ENCODE results near the gene SLC1A5. TPM values are rescaled to one million over a fixed set of nuclear protein-coding genes. Genes with fewer than 3 reads are reported as not detected.
"Not testable (repeated sequence)": the region's sequence is repeated elsewhere in the genome, so short reads cannot be mapped to it uniquely, and the experiment has no call there.

SLC1A5 gene
- 561 TPM for polyA plus RNA-seq (2013, experiment 1 of 2; ENCODE audit: insufficient read length)
- polyA plus RNA-seq (2013, experiment 2 of 2; ENCODE audit: insufficient read length) = 549 TPM

DNA sequence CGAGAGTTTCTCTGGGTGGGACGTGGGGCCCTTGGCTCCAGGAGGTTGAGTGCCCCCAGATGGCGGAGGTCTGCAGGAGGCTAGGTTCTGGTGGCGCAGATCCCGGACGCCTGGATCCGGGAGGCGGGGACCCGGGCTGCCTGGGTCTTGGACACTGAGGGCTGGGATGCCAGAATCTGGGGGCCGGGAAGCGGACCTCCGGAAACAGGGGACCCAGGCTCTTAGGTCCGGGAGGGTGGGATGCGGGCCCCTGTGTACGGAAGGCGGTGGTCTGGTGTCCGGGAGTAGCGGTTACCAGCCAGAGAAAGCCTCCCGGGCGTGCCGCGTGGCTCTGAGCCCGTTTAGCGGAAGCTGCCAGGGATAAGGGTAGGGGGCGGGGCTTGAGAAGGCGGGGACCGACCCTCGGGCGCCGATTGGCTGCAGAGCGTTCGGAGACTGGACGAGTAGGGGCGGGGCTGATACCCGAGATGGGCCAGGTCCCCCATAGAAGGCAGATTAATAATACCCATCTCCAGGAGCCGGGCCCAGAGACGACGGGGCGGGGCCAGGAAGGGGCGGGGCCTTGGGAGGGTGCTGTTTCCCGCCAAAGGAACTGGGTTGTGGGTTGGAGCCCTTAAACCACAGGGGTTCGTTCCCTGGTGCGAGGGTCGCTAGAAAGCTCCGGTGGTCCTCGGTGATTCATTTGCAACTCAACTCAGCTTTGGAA, at the start of gene SLC1A5:
Gene SLC1A5, minus strand, starts transcription at position 333 of the 706 bp plus-strand sequence. CDS start 629 bp downstream, outside the sequence.
- DNase-seq = peak; percentile 99

- no peak for DNase-seq
Observed at GRCh38 chr19:46838160-46838559, 49.8 kb upstream of the SLC1A5 start.

- DNase-seq = no peak
Observed at GRCh38 chr19:46834984-46835383, 46.6 kb upstream of the SLC1A5 start.

- DNase-seq = no peak
Observed at GRCh38 chr19:46834121-46834520, 45.7 kb upstream of the SLC1A5 start.

DNA sequence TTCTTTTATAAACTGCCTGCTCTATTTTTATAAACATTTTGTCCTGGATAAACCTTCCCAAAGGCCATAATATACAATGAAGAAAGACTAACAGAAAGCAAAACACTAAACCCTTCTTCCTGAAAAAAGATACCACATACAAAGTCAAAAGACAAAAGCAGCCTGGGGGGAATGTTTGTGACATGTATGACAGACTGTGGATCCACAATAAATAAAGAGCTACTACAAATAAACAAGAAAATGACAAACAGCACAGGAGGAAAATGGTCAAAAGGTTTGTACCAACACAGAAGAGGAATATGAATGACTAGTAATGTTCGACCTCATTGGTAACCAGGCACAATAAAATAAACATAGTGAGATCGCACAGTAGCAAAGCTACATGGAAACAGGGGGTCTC, 42.5 kb upstream of the SLC1A5 start:
- no peak for DNase-seq

- DNase-seq = no peak
Observed at GRCh38 chr19:46828484-46828883, 40.1 kb upstream of the SLC1A5 start.

- DNase-seq = no peak
Observed at GRCh38 chr19:46825731-46826055, 37.3 kb upstream of the SLC1A5 start.

DNA sequence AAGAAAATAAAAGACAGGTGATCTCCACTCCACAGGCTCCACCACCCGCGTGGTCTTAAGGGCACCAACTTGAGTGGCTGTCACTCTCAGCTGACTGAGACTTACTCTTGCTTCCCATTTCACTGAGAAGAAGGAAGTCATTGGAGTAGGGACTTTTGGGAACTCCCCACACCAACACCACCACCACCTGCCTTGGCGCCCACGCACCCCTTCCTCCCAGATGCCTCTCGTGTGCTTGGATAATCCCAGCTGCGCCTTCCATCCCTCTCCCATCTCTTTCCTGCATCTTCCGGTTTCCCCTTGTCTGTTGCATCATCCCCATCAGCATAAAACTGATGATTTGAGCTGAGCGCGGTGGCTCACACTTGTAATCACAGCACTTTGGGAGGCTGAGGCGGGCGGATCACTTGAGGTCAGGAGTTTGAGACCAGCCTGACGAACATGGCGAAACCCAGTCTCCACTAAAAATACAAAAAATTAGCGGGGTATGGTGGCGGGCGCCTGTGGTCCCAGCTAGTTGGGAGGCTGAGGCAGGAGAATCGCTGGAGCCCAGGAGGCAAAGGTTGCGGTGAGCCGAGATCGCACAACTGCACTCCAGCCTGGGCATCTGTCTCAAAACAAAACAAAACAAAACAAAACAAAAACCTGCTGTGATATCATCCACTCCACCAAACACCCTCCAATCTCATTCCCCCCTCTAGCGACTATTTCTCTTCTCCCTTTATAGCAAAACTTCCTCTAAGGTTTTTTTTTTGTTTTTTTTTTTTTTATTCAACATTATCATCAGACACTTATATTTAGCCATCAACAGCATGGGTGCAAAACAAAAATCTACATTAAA, 36.7 kb upstream of the SLC1A5 start:
- DNase-seq = no peak

- no peak for DNase-seq
Observed at GRCh38 chr19:46823049-46823448, 34.7 kb upstream of the SLC1A5 start.

DNA sequence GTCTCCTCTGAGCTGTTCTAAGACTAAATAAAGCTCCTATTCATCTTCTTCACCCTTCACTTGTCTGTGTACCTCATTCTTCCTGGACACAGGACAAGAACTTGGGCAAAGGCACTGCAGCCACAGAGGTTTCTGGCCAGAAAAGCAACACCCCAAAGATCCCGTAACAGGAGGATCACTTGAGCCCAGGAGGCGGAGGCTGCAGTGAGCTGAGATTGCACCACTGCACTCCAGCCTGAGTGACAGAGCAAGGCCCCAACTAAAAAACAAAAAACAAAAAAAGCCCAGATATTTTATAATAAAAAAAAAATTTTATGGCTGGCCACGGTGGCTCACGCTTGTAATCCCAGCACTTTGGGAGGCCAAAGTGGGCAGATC, 34.0 kb upstream of the SLC1A5 start:
- DNase-seq = not testable (repeated sequence)

DNA sequence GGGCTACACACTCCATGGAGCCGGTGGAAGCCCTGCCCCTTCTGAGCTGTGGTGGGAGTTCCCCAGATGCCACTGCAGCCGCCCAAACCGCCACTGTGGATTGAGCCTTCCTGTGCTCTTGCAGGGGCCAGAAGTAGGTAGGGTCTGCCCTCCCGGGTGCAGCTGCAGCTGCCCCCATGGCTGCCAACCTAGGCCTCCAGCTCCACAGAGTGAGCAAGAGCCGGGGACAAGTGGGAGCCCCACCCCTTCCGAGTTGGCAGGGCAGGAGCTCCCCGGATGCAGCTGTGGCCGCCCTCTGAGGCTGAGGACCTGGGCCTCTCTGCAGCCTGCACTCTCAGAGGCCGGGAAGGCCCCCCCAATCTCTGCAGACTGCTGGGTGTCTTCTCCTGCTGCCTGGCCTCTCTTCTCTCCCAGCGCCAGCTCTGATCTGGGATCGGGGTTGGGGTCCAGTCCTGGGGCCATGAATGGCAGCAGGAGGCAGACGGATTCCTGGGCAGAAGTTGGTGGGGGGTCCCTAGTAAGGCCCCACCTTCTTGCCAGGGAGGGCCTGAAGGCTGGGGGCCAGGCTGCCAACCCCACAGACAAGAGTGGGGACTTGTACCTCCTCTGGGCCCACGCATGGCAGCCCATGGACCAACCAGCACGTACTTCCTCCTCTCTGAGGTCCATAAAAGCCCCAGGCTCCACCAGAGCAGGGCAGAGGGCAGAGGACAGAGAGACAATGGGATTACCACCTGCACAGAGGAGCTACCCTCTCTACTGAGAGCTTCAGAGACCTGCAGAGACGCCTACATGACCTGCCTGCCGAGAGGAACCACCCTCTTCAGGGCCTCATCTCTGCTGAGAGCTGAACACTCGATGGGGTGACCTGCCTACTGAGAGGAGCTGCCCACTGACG, 33.4 kb upstream of the SLC1A5 start:
- no peak for DNase-seq

DNA sequence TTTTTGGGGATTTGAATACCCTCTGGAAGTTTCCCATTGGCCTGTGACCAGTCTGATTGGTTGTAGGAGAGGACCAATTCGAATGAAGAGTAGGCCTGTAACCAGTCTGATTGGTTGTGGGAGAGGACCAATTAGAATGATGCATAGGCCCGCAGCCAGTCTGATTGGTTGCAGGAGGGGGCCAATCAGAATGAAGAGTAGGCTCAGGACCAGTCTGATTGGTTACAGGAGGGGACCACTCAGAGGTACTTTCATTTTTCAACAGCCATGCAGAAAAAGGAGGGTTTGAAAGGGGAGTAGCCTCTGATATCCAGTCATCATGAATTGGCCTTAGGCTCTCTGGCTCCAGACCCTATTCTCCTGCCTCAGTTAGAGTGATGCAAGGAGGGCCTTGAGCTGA, 30.4 kb upstream of the SLC1A5 start:
- DNase-seq = peak; percentile 38

DNA sequence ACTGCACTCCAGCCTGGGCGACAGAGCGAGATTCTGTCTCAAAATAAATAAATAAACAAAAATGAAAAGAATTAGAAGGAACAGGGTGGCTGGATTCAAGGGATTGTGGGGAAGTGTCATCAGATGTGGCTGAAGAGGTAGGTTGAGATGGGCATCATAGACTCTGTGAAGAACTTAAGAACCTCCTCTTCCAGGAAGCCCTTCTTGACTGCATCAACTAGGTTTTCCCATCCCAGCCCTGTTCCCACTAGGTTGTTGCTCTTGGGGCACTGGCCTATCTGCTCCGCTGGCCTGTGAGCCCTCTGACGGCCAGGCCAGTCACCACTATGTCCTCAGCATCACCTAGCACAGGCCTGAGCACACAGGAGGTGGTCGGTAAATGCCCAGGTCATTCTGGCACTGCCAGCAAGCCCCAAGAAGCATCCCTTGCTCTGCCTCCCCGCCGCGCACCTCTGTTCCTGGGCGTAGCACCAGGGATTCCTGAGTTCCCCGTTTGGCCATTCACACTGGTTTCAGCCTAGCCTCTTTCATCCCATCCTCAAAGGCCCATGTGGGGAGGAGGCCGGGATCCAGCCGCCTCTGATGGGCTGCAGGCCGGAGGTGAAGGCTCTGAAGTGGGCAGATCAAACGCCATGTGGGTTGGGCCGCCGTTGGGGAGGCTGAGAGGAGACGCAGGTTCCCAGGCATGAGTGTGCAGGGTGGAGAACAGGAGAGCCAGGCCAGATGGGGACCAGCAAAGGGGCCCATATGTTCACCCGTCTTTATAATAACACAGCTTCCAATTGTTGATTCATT, 27.6 kb upstream of the SLC1A5 start:
- DNase-seq = no peak

- peak; percentile 54 for DNase-seq
Observed at GRCh38 chr19:46813839-46814358, 25.5 kb upstream of the SLC1A5 start.

GRCh38 chr19:46812977-46813838, 24.8 kb upstream of the SLC1A5 start:
- no peak for DNase-seq

DNA sequence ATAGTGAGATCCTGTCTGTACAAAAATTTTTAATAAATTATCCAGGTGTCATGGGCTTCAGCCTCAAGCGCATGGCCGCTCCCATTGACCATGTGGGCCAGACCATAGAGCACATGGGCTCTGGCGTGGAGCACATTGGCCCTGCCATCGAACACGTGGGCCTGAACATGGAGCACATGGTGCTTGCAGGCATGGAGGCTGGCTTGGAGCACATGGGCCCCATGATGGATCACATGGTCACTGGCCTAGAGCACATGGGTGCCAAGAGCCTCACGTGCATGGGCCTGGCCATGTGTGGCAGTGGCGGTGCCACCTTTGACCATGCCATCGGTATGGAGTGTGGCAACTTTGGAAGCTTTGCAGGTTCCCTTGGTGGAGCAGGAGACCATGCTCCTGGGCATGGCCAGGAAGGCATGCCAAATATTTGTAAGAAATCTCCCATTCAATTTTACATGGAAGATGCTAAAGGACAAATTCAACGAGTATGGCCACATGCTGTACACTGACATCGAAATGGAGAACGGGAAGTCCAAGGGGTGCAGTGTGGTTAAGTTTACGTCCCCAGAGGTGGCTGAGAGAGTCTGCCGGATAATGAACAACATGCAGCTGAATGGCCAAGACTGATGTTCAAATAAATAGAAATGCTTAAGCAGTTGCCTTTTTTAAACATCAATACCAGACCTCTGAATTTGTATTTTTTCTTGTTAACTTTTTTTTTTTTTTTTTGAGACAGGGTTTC, 21.3 kb upstream of the SLC1A5 start:
- no peak for DNase-seq

DNA sequence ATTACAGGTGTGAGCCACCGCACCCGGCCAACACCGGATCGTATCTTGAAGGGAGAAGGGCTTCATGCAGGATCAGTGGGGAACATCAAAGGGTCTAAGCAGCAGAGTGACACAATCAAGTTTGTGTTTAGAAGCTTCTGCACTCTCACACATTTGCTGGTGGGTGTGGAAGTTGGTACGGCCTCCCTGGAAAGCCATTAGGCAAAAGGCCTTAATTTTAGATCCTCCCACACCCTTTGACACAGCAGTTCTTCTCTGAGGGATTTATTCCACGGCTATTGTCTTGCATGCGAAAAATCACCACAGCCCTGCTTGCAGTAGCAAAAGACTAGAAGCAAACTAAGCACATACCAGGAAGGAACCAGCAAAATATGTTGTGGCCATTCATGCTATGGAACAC, 18.3 kb upstream of the SLC1A5 start:
- no peak for DNase-seq

DNA sequence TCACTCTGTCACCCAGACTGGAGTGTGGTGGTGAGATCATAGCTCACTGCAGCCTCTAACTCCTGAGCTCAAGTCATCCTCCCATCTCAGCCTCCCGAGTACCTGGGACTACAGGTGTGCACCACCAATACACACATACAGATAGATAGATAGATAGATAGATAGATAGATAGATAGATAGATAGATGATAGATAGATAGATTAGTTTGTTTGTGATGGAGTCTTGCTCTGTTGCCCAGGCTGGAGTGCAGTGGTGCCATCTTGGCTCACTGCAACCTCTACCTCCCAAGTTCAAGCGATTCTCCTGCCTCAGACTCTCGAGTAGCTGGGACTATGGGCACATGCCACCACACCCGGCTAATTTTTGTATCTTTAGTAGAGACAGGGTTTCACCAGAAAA, 16.0 kb upstream of the SLC1A5 start:
- DNase-seq = not testable (repeated sequence)

GRCh38 chr19:46803555-46803954, 15.2 kb upstream of the SLC1A5 start:
- no peak for DNase-seq

DNA sequence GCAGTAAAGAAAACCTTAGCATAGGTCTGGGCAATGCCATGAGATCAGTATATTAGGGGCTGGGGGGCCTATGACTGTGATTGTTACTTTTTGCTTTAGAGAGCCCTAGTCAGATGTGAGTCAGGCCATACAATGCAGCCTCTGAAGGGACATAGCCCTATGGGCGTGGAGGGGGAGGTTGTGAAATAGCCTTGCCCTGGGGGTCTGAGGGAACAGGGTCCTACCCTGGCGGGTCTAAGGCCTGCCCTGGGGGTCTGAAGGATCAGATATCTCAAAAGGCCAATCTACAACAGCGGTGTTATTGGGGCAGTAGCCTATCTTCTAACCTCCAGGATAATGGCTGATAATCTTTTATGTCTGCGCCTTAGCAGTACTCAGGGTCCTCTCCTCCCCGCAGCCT, 13.8 kb upstream of the SLC1A5 start:
- DNase-seq = no peak

All from fibroblast of skin of scalp (primary cell).